Bronchial epithelial cell (primary cell): ENCODE measurements around the gene ZNF618. TPM values are rescaled to one million over a fixed set of nuclear protein-coding genes. Genes with fewer than 3 reads are reported as not detected.
A peak's percentile ranks its signal among the peaks of the same experiment; 100 is the strongest.

Experiments used
- DNase-seq: peaks from one replicate; pipeline ENCODE4 v3.0.0-alpha.2; 2010; ENCODE audit warnings: low read depth
- FAIRE-seq: peaks from 2 replicates; lab custom pipeline; 2011; peaks lifted over from hg19 to GRCh38; lab: Jason Lieb, UNC
- H3K27me3 ChIP-seq: 2 replicates; pipeline ENCODE4 v1.5.1; 2011; ENCODE audit warnings: low read length; ENCODE audit not compliant: control insufficient read depth, insufficient read depth
- H3K36me3 ChIP-seq: 2 replicates; pipeline ENCODE4 v1.5.1; 2011; ENCODE audit warnings: low read length; ENCODE audit not compliant: control insufficient read depth, insufficient read depth
- H3K4me3 ChIP-seq: 2 replicates; pipeline ENCODE4 v1.5.1; 2011; ENCODE audit warnings: mild to moderate bottlenecking, low read depth, low read length, control low read depth
- total RNA-seq: library from RNA; depleted of rRNA; stranded (reverse); fragments of >200 nt; gene quantifications from 2 replicates; pipeline ENCODE4 v1.2.1, GENCODE V29; 2014
- TF ChIP-seq, protein P1 (sequence below): IDR thresholded peaks from 2 replicates; pipeline ENCODE4 v1.5.1; 2011; ENCODE audit warnings: mild to moderate bottlenecking, moderate library complexity, low read length, control low read depth, inconsistent platforms; ENCODE audit not compliant: insufficient read depth, severe bottlenecking

ZNF618 gene
- total RNA-seq, 1 donor from 2014 or later = 1.6 TPM

DNA sequence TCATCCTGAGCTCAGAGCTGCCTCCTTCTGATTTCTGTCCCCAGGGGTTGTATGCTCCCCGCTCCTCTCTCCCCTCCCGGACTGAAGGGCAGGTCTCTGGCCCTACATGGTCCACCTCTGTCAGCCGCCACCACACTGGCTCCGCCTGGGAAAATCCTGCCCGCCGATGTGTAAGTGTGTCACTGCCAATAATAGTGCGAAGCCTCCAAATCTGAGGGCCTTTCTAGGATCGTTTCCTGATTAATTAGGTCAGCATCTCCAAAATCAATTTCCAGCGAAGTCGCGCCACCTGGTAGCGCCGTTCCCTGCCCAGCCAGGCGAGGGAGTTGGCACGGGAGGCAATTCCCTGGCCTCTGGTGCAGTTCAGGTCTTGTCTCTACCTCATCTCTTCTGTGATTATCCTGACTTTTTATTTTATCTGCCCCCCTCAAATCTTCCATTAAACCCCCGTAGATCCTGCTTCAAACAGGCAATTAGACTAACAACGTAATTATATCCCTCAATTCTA, 73.5 kb downstream of the ZNF618 start:
- Histone ChIP-seq H3K36me3 (no peaks in the 10 kb centered on the region), H3K27me3 (no peaks in the 10 kb centered on the region), H3K4me3 (no peak overlapping the region)
- TF ChIP-seq, protein P1, sequence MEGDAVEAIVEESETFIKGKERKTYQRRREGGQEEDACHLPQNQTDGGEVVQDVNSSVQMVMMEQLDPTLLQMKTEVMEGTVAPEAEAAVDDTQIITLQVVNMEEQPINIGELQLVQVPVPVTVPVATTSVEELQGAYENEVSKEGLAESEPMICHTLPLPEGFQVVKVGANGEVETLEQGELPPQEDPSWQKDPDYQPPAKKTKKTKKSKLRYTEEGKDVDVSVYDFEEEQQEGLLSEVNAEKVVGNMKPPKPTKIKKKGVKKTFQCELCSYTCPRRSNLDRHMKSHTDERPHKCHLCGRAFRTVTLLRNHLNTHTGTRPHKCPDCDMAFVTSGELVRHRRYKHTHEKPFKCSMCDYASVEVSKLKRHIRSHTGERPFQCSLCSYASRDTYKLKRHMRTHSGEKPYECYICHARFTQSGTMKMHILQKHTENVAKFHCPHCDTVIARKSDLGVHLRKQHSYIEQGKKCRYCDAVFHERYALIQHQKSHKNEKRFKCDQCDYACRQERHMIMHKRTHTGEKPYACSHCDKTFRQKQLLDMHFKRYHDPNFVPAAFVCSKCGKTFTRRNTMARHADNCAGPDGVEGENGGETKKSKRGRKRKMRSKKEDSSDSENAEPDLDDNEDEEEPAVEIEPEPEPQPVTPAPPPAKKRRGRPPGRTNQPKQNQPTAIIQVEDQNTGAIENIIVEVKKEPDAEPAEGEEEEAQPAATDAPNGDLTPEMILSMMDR = no peak
- DNase-seq = no peak
- no peak for FAIRE-seq

DNA sequence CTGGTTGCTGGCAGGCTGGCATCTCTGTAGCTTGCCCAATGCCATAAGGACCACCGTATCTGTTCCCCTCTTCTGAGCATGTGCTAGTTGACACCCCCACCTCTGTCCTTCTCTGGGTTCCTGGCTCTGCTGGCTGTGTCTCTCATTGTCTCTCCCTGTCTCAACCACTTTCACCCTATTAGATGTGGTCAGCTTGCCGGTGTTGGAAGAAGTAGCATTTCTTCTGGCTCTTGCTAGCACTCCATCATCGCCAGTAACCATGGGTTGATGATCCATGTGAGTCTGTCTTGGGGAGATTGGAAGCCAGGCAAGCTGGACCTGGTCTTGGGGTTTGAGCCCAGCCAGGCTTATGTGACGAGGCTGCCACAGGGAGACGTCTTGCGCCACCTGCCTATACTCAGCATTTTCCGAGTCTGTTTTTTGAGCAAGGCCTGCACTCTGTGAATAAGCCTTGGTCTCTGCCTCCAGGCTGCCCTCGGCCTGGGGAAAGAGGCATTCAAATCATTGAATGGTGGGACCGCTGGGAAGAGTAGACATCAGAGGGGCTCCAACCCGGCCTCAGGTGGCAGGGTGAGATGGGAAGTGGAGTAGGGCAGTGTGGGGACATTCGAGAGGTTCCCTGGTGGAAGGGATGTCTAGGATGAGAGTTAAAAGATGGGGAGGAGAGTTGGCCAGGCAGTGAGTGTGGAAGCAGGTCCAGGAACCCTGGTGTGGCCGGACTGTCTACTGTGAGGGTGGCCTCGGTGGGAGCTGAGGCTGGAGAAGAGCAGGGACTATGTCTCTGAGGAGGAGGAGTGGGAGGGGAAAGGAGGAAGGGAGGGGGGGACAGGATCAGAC, 74.3 kb downstream of the ZNF618 start:
- Histone ChIP-seq H3K36me3 (no peaks in the 10 kb centered on the region), H3K27me3 (no peaks in the 10 kb centered on the region), H3K4me3 (no peak overlapping the region)
- TF ChIP-seq, protein P1 = no peak
- DNase-seq = no peak
- FAIRE-seq = no peak

- no peaks in the 10 kb centered on the region for H3K36me3 ChIP-seq
- no peak for DNase-seq
- no peak overlapping the region for H3K4me3 ChIP-seq
- TF ChIP-seq, protein P1 = no peak
- H3K27me3 ChIP-seq = no peaks in the 10 kb centered on the region
- no peak for FAIRE-seq
Measured at GRCh38 chr9:113951032-113951372, 74.9 kb downstream of the ZNF618 start.

DNA sequence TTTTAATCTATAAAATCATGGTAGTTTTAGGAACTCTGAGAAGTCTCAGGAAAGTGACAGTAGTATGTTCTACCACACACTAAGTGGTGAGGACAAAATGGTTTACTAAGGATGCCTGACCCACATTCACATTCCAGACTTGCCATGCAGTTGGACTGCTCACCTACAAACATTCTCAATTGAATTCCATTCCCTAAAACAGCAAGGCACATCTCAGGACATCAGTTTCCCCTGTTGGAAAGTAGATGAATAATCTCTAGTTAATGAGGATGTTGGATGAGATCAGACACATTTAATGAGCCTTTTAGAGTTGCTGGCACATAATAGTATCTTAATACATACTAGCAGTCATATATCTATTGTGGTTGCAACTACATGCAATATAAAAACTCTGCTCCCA, 76.6 kb downstream of the ZNF618 start:
- FAIRE-seq (no peak), DNase-seq (no peak)
- TF ChIP-seq, protein P1 = no peak
- Histone ChIP-seq H3K27me3 (no peaks in the 10 kb centered on the region), H3K4me3 (no peak overlapping the region), H3K36me3 (no peaks in the 10 kb centered on the region)

- peak; percentile 4 for DNase-seq
- Histone ChIP-seq H3K36me3 (no peaks in the 10 kb centered on the region), H3K27me3 (no peaks in the 10 kb centered on the region), H3K4me3 (no peak overlapping the region)
- no peak for FAIRE-seq
- TF ChIP-seq, protein P1 = no peak
Measured at GRCh38 chr9:113953531-113953930, 77.4 kb downstream of the ZNF618 start.
